IPS-15b (cell line): Measurements from ENCODE around the gene SLC1A4.

Source experiments
- H3K27me3 ChIP-seq: one replicate; pipeline ENCODE4 v1.6.1; 2013; ENCODE audit warnings: low read length; ENCODE audit not compliant: control insufficient read depth, insufficient read depth
- H3K36me3 ChIP-seq: one replicate; pipeline ENCODE4 v1.6.1; 2013; ENCODE audit warnings: low read length; ENCODE audit not compliant: control insufficient read depth, insufficient read depth
- H3K4me1 ChIP-seq: one replicate; pipeline ENCODE4 v1.6.1; 2013; ENCODE audit warnings: mild to moderate bottlenecking, low read length; ENCODE audit not compliant: control insufficient read depth, insufficient read depth
- H3K4me3 ChIP-seq: one replicate; pipeline ENCODE4 v1.5.1; 2013; ENCODE audit warnings: low read depth, low read length
- H3K9ac ChIP-seq: one replicate; pipeline ENCODE4 v1.6.1; 2013; ENCODE audit warnings: low read depth, mild to moderate bottlenecking, low read length
- H3K9me3 ChIP-seq: one replicate; pipeline ENCODE4 v1.6.1; 2013; ENCODE audit warnings: mild to moderate bottlenecking, low read length; ENCODE audit not compliant: control insufficient read depth, insufficient read depth

SLC1A4 gene

GRCh38 chr2:65046633-65047407 is 57.6 kb downstream of the SLC1A4 start:
- peaks cover 11% of the 10 kb centered on the region for H3K9me3 ChIP-seq
- peaks cover 12% of the 10 kb centered on the region for H3K36me3 ChIP-seq
- no peak overlapping the region for H3K9ac ChIP-seq
- H3K4me1 ChIP-seq, result peaks cover 13% of the 10 kb centered on the region
- H3K4me3 ChIP-seq, result no peak overlapping the region
- H3K27me3 ChIP-seq, result no peaks in the 10 kb centered on the region

- Histone ChIP-seq H3K4me1 (peaks cover 13% of the 10 kb centered on the region), H3K36me3 (peaks cover 10% of the 10 kb centered on the region), H3K9ac (no peak overlapping the region), H3K27me3 (no peaks in the 10 kb centered on the region), H3K9me3 (peaks cover 8% of the 10 kb centered on the region), H3K4me3 (no peak overlapping the region)
Observed at GRCh38 chr2:65049010-65049639, 59.9 kb downstream of the SLC1A4 start.

DNA sequence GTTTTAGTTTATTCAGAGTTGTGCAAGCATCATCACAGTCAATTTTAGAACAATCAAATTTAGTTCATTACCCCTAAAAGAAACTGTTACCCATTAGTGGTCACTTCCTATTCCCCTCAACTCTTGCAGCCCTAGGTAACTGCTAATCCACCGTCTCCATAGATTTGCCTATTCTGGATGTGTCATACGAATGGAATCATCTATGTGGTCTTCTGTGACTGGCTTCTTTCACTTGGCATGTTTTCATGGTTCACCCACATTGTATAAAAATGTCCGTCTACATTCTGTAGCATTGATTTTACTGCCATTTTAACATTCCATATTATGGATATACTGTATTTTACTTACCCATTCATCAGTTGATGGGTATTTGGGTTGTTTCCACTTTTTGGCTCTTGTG is 61.7 kb downstream of the SLC1A4 start:
- H3K4me3 ChIP-seq, result no peak overlapping the region
- peaks cover 3% of the 10 kb centered on the region for H3K9me3 ChIP-seq
- H3K9ac ChIP-seq, result no peak overlapping the region
- peaks cover 4% of the 10 kb centered on the region for H3K36me3 ChIP-seq
- no peaks in the 10 kb centered on the region for H3K27me3 ChIP-seq
- peaks cover 11% of the 10 kb centered on the region for H3K4me1 ChIP-seq

- Histone ChIP-seq H3K9me3 (peaks cover 3% of the 10 kb centered on the region), H3K27me3 (no peaks in the 10 kb centered on the region), H3K36me3 (no peaks in the 10 kb centered on the region), H3K4me3 (no peak overlapping the region), H3K4me1 (peaks cover 9% of the 10 kb centered on the region), H3K9ac (no peak overlapping the region)
Observed at GRCh38 chr2:65053199-65053598, 64.0 kb downstream of the SLC1A4 start.

GRCh38 chr2:65054749-65055421 is 65.7 kb downstream of the SLC1A4 start:
- H3K4me3 ChIP-seq, result peak overlapping the region; percentile 85
- H3K9me3 ChIP-seq, result no peaks in the 10 kb centered on the region
- H3K9ac ChIP-seq, result no peak overlapping the region
- no peaks in the 10 kb centered on the region for H3K36me3 ChIP-seq
- H3K27me3 ChIP-seq, result no peaks in the 10 kb centered on the region
- H3K4me1 ChIP-seq, result no peaks in the 10 kb centered on the region

- Histone ChIP-seq H3K4me1 (no peaks in the 10 kb centered on the region), H3K4me3 (peak overlapping the region; percentile 85), H3K27me3 (no peaks in the 10 kb centered on the region), H3K9me3 (no peaks in the 10 kb centered on the region), H3K36me3 (no peaks in the 10 kb centered on the region), H3K9ac (no peak overlapping the region)
Observed at GRCh38 chr2:65055422-65056214, 66.4 kb downstream of the SLC1A4 start.

GRCh38 chr2:65056215-65057053 is 67.2 kb downstream of the SLC1A4 start, which contains the start of gene CEP68:
TSS of gene CEP68 (plus strand) at chr2:65056416. CDS start at chr2:65069445, 13,029 bp downstream.
- peak within 1 kb of the TSS; percentile 85 for H3K4me3 ChIP-seq
- H3K4me1 ChIP-seq, result no peaks in the 10 kb centered on the region
- no peaks in the 10 kb centered on the region for H3K36me3 ChIP-seq
- peak within 1 kb of the TSS; percentile 0 for H3K9ac ChIP-seq
- no peaks in the 10 kb centered on the region for H3K9me3 ChIP-seq
- H3K27me3 ChIP-seq, result no peaks in the 10 kb centered on the region

DNA sequence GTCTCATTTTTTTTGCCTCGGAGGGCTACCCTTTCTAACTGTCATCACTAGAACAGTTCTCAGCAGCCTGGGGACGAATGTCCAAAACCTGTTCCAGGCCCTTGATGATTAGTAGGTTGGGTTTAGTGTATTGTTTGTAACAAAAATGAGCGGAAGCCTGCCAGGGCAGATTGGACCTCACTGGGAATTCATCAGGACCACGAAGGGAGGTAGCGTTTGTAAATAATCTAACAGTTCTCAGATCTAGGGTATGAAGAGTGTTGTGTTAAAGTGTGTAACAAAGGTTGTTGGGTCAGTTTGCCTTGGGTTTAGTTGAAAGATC is 67.8 kb downstream of the SLC1A4 start:
- H3K27me3 ChIP-seq, result no peaks in the 10 kb centered on the region
- H3K4me1 ChIP-seq, result no peaks in the 10 kb centered on the region
- peak overlapping the region; percentile 85 for H3K4me3 ChIP-seq
- no peaks in the 10 kb centered on the region for H3K36me3 ChIP-seq
- H3K9ac ChIP-seq, result peak overlapping the region; percentile 0
- H3K9me3 ChIP-seq, result no peaks in the 10 kb centered on the region

- no peaks in the 10 kb centered on the region for H3K9me3 ChIP-seq
- no peaks in the 10 kb centered on the region for H3K36me3 ChIP-seq
- H3K4me3 ChIP-seq, result peak overlapping the region; percentile 85
- H3K27me3 ChIP-seq, result no peaks in the 10 kb centered on the region
- peak overlapping the region; percentile 0 for H3K9ac ChIP-seq
- H3K4me1 ChIP-seq, result no peaks in the 10 kb centered on the region
Observed at GRCh38 chr2:65057391-65058052, 68.3 kb downstream of the SLC1A4 start.

GRCh38 chr2:65059071-65059470 is 69.9 kb downstream of the SLC1A4 start:
- Histone ChIP-seq H3K4me1 (no peaks in the 10 kb centered on the region), H3K9ac (no peak overlapping the region), H3K36me3 (no peaks in the 10 kb centered on the region), H3K9me3 (no peaks in the 10 kb centered on the region), H3K27me3 (no peaks in the 10 kb centered on the region), H3K4me3 (no peak overlapping the region)
